GM21717 (cell line): Measurements from ENCODE around the gene VOPP1.

Source experiments
- ATAC-seq: cut with Tn5 transposase; IDR thresholded peaks from one replicate; pipeline ENCODE4 v1.9.1; 2021; ENCODE audit warnings: mild to moderate bottlenecking, moderate library complexity; ENCODE audit not compliant: unreplicated experiment

The VOPP1 gene

DNA sequence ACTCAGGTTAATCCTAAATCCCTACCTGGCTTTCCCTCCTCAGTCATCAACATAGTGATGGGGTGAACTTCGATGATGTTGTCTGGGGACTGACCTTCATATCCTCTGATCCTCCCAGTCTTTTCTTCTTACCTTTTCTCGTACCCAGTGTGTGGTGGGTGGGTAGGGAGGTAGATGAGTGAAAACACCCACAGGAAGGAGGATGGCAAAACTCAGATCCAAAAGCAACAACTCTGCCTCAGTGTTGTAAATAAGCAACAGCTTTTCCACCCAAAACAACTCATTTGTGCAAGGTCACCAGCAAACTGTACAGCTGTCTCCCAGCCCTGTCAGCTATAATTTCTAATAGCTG, 38.6 kb downstream of the VOPP1 start:
- no peak for ATAC-seq

DNA sequence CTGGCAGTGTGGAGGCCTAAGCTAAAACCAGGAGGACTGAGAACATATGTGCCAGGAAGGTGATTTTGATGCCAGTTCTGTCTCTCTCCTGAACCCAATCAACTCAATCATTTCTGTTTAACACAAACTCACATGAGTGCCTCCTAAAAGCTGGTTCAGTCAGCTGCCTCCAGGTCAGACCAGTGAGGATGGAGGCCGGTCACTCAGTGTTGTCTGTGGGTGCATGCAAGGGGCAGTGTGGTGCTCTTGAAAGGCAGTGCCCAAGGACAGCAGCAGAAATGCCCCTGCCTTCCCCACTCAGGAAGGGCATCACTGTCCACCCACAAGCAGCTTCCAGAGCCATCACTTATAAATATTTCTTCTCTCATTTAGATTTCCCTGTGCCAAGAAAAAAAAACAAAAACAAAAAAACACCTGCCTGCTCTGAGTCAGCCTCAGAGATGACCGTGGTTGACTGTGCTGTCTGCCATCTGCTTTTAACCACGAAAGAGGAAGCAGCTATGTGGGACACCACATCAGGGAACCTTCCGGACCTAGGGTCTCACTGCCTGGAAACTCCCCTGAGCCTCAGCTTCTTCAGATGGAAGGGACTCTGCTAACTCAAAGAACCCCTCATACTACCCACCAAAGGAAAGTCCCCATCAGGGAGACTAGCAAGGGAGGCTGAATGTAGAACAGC, 39.1 kb downstream of the VOPP1 start:
- ATAC-seq = peak; percentile 52

GRCh38 chr7:55532150-55532917, 40.0 kb downstream of the VOPP1 start:
- ATAC-seq = no peak

DNA sequence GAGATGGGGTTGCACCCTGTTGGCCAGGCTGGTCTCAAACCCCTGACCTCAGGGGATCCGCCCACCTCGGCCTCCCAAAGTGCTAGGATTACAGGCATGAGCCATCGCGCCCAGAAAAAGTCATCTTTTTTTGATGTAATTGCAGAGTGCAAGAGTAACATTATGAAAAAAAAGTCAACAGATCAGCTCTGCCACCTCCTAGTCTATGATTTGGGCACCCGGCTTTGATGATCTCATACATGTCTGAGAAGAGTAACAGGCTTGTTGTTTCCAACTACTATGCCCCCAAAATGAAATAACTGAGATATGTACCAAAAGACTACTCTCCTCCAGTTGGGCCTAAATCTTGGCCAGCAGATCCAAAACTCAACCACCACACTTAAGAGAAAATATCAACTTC, 40.8 kb downstream of the VOPP1 start:
- no peak for ATAC-seq

DNA sequence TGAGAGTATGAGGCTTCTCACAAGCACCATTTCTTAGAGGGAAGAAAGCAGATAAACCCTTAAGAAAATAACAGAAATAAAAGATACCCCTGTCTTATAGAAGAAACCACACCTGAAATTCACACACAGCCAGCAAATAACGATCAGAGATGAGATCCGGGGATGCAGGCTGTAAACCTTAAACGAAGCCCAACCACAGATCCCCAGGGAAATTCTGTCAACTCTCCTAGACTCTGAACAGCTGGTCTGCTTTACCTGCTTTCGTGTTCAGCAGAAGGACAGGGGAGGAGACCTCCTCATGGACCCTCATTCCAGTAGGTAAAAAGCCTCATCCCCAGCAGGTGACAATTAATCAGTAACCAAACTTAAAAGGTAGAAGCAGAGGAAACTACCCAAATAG, 45.0 kb downstream of the VOPP1 start:
- ATAC-seq = no peak

DNA sequence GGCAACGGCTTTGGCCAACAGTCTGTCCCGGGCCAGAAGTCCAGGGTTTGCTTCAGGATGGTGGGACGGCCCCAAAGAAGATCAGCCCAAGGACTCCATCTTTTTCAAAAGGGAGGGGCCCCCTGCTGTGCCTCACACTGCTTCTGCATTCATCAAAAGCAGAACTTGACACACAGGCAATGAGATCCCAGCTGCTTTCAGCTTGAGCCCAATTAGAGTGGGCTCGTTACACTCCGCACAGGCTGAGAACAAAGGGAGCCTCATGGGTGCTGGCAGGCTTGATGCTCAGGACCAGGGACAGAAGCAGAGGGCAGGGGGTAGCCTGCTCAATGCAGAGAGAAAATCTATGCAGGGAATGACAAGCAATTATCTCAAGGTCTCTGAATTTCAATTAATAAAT, 45.5 kb downstream of the VOPP1 start:
- ATAC-seq = no peak

DNA sequence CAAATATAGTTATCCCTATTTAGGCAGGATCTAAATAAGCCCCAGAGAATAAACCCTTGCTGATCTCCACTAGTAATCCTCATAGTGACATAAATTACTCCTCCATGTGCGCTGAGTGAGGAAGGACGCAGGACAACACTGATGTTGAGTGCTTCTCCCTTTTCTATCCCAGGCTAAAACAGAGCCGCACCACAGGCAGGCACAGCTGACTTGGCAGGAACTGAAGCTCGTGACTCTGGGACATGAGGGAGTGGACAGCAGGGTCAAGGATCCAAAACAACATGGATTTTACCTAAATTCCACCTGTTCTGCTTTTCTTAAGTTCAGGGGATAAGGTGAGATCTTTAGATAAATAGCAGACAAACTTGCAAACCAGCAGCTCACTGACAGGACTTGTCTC, 46.0 kb downstream of the VOPP1 start:
- no peak for ATAC-seq

DNA sequence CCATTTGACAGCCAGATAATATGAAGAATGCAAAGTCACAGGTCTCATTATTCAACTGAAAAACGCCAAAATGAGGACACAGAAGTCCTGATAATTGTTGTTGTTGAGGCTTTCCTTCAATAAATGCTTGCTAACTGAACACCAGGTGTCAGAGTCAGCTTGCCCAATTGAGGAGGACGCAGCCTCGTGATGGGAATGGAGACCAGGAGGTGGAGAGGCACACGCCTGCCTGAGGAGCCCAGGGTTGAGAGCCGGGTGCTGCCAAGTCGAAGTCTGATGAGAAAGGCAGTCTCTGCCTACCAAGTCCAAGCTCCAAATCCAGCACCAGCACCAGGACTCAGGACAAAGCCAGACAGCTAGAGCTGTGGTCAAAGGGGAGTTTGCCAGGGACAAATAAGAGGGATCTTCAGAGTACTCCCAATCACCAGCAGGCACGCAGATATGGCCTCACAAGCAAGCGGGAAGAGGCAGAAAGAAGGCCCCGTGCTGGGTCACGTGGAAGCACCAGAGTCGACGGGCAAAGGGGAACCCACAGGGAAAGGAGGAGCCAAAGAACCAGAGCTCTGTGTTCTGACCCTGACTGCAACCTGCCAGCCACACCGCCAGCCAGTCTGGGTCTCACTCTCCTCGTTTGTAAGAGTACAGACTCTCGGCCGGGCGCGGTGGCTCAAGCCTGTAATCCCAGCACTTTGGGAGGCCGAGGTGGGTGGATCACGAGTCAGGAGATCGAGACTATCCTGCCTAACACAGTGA, 47.6 kb downstream of the VOPP1 start:
- ATAC-seq = no peak

DNA sequence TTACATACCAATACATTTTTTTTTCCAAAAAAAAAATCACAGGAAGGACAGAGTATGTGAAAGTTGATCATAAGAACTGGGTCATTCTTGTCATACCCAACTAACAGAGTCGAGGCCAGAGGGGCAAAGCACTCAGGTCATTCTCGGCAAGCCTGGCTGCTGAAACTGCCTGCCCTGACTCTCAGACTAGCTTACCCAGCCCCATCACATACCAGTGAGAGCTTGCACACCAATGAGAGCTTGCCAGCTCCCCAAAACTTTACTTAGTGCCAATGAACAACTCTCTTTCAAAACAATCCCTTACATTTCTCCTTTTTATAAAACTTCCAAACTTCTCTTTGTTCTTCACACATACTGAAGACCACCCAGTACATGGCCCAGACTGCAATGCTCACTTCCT, 48.9 kb downstream of the VOPP1 start:
- ATAC-seq = no peak

- ATAC-seq = no peak
Observed at GRCh38 chr7:55521917-55522902, 50.1 kb downstream of the VOPP1 start.

GRCh38 chr7:55521512-55521911, 50.8 kb downstream of the VOPP1 start:
- ATAC-seq = no peak

GRCh38 chr7:55520426-55521140, 51.7 kb downstream of the VOPP1 start:
- ATAC-seq = no peak

GRCh38 chr7:55518836-55519235, 53.5 kb downstream of the VOPP1 start:
- ATAC-seq = no peak

DNA sequence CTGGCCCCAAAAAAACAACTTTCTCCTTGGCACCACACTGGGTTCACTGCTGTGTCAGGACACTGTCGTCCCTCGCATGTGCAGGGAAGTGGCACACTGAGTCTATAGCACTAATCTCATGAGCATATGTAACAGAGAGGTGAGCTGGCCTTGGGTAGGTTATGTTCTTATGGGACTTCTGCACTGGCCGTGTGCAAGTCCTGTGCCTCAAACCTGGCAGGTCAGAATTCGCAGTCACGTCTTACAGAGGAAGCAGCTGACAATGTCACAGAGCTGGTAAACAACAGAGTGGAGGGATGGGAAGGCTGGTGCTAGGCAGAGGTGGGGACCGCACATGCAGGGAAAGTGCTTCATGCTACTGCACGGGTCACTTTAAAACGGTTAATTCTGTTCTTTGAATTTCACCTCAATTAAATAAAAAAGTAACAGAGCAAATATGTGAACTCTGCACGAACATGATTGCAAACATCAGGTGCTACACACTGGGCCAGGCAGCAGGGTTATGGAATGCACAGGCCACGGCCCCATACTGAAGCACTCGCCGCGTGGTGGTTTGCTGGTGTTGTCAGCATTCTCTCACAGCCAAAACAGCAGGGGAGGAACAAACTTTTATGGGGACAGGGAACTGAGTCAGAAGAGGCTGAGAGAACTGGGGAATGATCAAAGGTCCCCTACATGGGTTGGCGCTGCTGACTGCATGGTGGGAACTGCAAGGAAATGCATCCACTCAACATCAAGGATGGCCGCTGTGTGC, 54.2 kb downstream of the VOPP1 start:
- no peak for ATAC-seq

GRCh38 chr7:55517191-55517633, 55.1 kb downstream of the VOPP1 start:
- ATAC-seq = peak; percentile 56

DNA sequence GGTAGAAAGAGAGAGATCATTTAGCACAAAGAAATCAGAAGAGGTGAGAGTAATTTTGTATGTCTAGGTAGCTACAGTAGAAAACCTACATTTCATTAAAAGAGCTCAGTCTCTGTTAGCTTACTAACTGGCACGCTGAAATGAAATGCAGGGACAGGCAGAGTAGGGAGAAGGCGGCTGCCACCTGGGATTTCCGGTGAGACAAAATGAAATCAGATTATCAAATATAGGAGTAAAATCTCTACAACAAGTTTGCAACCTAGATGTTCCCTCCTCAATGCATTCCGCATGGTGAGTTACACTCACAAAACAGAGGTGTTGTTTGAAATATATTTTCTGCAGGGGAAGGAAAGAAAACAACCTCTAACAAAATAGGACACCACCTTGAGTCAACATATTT, 55.9 kb downstream of the VOPP1 start:
- ATAC-seq = no peak

DNA sequence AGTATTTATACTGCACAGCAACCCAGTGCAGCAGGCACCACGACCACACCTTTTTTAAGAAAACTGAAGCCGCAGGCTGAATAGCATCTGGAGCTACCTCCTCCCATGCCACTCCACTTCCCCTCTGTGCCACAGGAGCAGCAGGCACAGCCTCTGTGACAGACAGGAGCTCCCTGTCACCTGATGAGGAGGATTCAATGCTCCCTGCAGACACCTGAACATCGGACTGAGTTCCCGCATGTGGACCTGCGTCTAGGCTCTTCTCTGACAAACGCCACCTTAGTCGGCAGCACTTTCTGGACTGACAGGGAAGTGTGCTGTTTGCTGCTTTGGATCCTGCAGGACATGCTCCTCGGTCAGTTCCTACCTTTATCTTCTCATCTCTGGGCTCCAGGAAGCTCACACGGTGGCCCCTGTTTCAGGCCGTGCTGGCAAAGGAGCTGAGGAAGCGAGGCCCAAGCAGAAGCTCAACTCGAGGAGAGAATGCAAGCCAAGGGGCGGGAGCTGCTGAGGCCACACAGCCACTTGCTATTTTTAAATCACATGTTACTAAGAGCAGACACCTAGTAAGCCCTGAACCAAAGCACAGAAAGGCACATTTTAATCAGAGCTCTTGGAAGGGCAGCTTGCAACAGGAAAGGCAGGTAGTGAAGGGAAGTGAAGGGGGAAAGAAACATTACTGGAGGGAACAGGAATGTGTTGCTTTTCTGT, 56.6 kb downstream of the VOPP1 start:
- ATAC-seq = peak; percentile 48

DNA sequence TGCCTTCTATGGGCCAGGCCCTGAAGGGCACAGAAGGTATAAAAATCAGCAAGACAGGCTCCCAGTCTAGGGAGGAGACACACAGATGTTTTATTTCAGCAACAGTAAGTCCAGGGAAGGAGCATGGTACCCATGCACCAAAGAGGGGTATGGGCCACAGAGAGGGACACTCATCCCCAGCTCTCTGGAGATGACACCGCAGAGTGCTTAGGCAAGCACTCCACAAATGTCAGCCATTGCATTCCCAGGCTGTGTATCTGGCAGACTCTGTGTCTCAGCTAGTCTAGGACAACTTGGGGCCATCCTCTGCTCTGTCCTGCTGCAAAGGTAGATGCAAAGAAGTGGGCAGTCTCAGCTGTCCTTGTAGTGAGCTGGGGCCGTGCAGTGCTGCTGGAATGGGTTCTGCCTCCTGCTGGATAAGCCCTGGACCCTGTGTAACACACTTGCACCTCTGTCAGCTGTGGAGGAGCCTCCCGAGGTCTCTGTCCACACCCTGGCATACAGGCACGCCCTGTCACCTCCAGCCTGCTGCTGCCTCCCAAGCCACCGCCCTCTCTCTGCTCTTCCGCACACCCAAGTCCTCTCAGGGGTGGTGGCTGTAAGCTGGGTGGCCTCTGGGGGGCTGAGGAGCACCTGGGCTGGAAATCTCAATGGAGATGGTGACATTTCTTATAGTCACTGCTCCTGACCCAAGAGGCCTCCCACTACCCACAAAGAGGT, 57.6 kb downstream of the VOPP1 start:
- ATAC-seq = no peak
